A549 (cell line): Measurements from ENCODE around the gene HMCN1.

Source experiments
- CBX8 ChIP-seq: fragments of 200-600 bp; sonication (generic); IDR thresholded peaks from 2 replicates; pipeline ENCODE4 v1.6.1; 2016
- CTCF ChIP-seq: fragments of >200 bp; sonication (Bioruptor Twin); formaldehyde crosslinking; IDR thresholded peaks from 3 replicates; pipeline ENCODE4 v1.5.1; 2016
- JUN ChIP-seq, 2 experiments: fragments of >200 bp; sonication (Bioruptor Twin); formaldehyde crosslinking; IDR thresholded peaks; 2 replicates in 1 of 2; 3 replicates in 1 of 2; pipeline ENCODE4 v1.6.1; 2016 to 2017
- JUNB ChIP-seq: fragments of >200 bp; sonication (Bioruptor Twin); formaldehyde crosslinking; IDR thresholded peaks from 2 replicates; pipeline ENCODE4 v1.6.1; 2016
- MAFK ChIP-seq: fragments of 450-650 bp; IDR thresholded peaks from 2 replicates; pipeline ENCODE4 v1.6.1; 2014; ENCODE audit not compliant: partially characterized antibody
- NFE2L2 ChIP-seq: fragments of 150-350 bp; conservative IDR thresholded peaks from 2 replicates; pipeline ENCODE4 v1.6.1; 2014; ENCODE audit warnings: low read length
- POLR2A ChIP-seq: IDR thresholded peaks from 2 replicates; pipeline ENCODE4 v1.6.1; 2012; ENCODE audit warnings: mild to moderate bottlenecking, low read length
- RCOR1 ChIP-seq: fragments of 150-350 bp; IDR thresholded peaks from 2 replicates; pipeline ENCODE4 v1.6.1; 2014; ENCODE audit warnings: antibody characterized with exemption, low read length, low read depth
- USF2 ChIP-seq: fragments of 450-650 bp; IDR thresholded peaks from 2 replicates; pipeline ENCODE4 v1.6.1; 2014; ENCODE audit warnings: antibody characterized with exemption

GRCh38 chr1:185768371-185768770, 34.2 kb downstream of the HMCN1 start:
- no peak for TF ChIP-seq CTCF
- TF ChIP-seq JUN (IDR thresholded peaks at IDR 0.05) = no peak
- no peak for TF ChIP-seq CBX8
- TF ChIP-seq MAFK = no peak
- TF ChIP-seq NFE2L2 = no peak
- TF ChIP-seq RCOR1 = no peak
- no peak for TF ChIP-seq JUNB
- no peak for TF ChIP-seq POLR2A
- TF ChIP-seq USF2 = no peak
